GM23248 (cell line): ENCODE results near the gene SLC46A1. TPM values are rescaled to one million over a fixed set of nuclear protein-coding genes. Genes with fewer than 3 reads are reported as not detected.

ENCODE experiments used
- DNase-seq: peaks from one replicate; pipeline ENCODE4 v3.0.0-alpha.2; 2015
- H2AFZ ChIP-seq: fragments of 200-600 bp; sonication (generic); 2 replicates; pipeline ENCODE4 v1.6.1; 2016; ENCODE audit warnings: antibody characterized with exemption
- H3F3A ChIP-seq: fragments of 200-600 bp; sonication (generic); 2 replicates; pipeline ENCODE4 v1.6.1; 2016; ENCODE audit warnings: mild to moderate bottlenecking, antibody characterized with exemption, mixed run types; ENCODE audit not compliant: insufficient read depth
- H3K27ac ChIP-seq: fragments of 200-600 bp; sonication (generic); 2 replicates; pipeline ENCODE4 v1.5.1; 2016; ENCODE audit warnings: mild to moderate bottlenecking
- H3K27me3 ChIP-seq: fragments of 200-600 bp; sonication (generic); replicated peaks from 2 replicates; pipeline ENCODE4 v1.6.1; 2016; ENCODE audit warnings: mild to moderate bottlenecking; ENCODE audit not compliant: insufficient read depth
- H3K36me3 ChIP-seq: fragments of 200-600 bp; sonication (generic); 2 replicates; pipeline ENCODE4 v1.6.1; 2016; ENCODE audit warnings: low read depth, mild to moderate bottlenecking
- H3K4me1 ChIP-seq: fragments of 200-600 bp; sonication (generic); 2 replicates; pipeline ENCODE4 v1.6.1; 2016; ENCODE audit warnings: mild to moderate bottlenecking; ENCODE audit not compliant: insufficient read depth
- H3K4me2 ChIP-seq: fragments of 200-600 bp; sonication (generic); one replicate; pipeline ENCODE4 v1.6.1; 2016; ENCODE audit warnings: mild to moderate bottlenecking; ENCODE audit not compliant: unreplicated experiment
- H3K4me3 ChIP-seq: fragments of 200-600 bp; sonication (generic); 2 replicates; pipeline ENCODE4 v1.5.1; 2016; ENCODE audit warnings: mild to moderate bottlenecking
- H3K79me2 ChIP-seq: fragments of 200-600 bp; sonication (generic); 2 replicates; pipeline ENCODE4 v1.6.1; 2016; ENCODE audit warnings: mild to moderate bottlenecking; ENCODE audit not compliant: insufficient read depth
- H3K9ac ChIP-seq: fragments of 200-600 bp; sonication (generic); 2 replicates; pipeline ENCODE4 v1.6.1; 2016; ENCODE audit warnings: mild to moderate bottlenecking
- H3K9me2 ChIP-seq: fragments of 200-600 bp; sonication (generic); 2 replicates; pipeline ENCODE4 v1.6.1; 2016; ENCODE audit warnings: mixed run types, mild to moderate bottlenecking, moderate library complexity; ENCODE audit not compliant: insufficient read depth
- H3K9me3 ChIP-seq: fragments of 200-600 bp; sonication (generic); one replicate; pipeline ENCODE4 v1.6.1; 2017; ENCODE audit warnings: low read depth
- H4K20me1 ChIP-seq: fragments of 200-600 bp; sonication (generic); 2 replicates; pipeline ENCODE4 v1.6.0; 2016; ENCODE audit not compliant: insufficient read depth
- EZH2 ChIP-seq: fragments of 200-600 bp; sonication (generic); IDR thresholded peaks from 2 replicates; pipeline ENCODE4 v1.6.1; 2018; ENCODE audit warnings: antibody characterized with exemption, mild to moderate bottlenecking; ENCODE audit not compliant: insufficient read depth, poor library complexity, severe bottlenecking
- EZH2phosphoT487 ChIP-seq: fragments of 200-600 bp; sonication (generic); IDR thresholded peaks from 2 replicates; pipeline ENCODE4 v1.6.1; 2018; ENCODE audit warnings: antibody characterized with exemption, moderate library complexity, mild to moderate bottlenecking, low read depth; ENCODE audit not compliant: insufficient read depth
- WGBS, 2 experiments: methylation state at CpG; one replicate each; pipeline ENCODE4 v1.1.6; 2015 to 2017; ENCODE audit warnings: low lambda C conversion rate in 2 of 2, low coverage in 1 of 2; ENCODE audit errors: missing lambda C conversion rate in 2 of 2; 5-methylcytosine and 5-hydroxymethylcytosine counted together
- in situ Hi-C: fragments of 300-500 bp; cut with MboI; formaldehyde crosslinking; loops from 2 replicates; pipeline ENCODE4 v1.15.0; 2020
- polyA plus RNA-seq: library from polyadenylated mRNA; unstranded; fragments of >200 nt; fragmentation: Nextera tagmentation; extraction: Ambion mirVana; gene quantifications from 2 replicates; pipeline ENCODE4 v1.2.1, GENCODE V29; 2016
- total RNA-seq: library from RNA; depleted of rRNA; stranded (reverse); fragments of >200 nt; shearing (Covaris generic); gene quantifications from 2 replicates; pipeline ENCODE4 v1.2.3, GENCODE V29; 2014

The SLC46A1 gene
- total and polyA plus RNA-seq, 2 experiments from 2014 or later: 4.9 to 11.1 TPM

DNA sequence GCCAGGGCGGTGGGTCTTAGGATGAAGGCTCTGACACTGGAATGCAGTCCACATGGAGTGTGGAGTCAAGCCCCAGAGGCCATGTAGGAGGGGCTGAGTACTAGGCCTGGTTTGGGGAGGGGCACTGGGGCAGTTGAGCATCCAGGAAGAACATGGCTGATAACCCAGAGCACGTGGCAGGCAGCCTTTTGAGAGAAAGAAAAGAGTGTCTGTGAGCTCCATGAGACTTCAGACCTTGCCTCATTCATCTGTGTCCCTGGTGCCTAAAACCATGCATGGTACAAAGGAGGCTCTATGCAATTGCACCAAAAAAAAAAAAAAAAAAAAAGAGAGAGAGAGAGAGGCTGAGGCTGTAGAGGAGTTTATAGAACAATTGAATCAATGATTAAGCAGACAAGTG, 14.6 kb downstream of the SLC46A1 start:
- no peak overlapping the region for H2AFZ ChIP-seq
- H3K27me3 ChIP-seq: no peaks in the 10 kb centered on the region
- H3K4me1 ChIP-seq: peaks cover 12% of the 10 kb centered on the region
- no peak overlapping the region for H3K4me3 ChIP-seq
- WGBS, 2 experiments: 62 to 75% methylated on average over 2 of the region's 2 CpGs
- H3K9ac ChIP-seq: no peak overlapping the region
- H3K79me2 ChIP-seq: no peaks in the 10 kb centered on the region
- peaks cover 13% of the 10 kb centered on the region for H3F3A ChIP-seq
- in situ Hi-C loops: no loop called here
- H4K20me1 ChIP-seq: no peaks in the 10 kb centered on the region
- no peaks in the 10 kb centered on the region for H3K9me3 ChIP-seq
- no peak overlapping the region for H3K4me2 ChIP-seq
- no peak for TF ChIP-seq EZH2
- TF ChIP-seq EZH2phosphoT487: no peak
- no peak for DNase-seq
- no peak overlapping the region for H3K27ac ChIP-seq
- H3K36me3 ChIP-seq: peaks cover 8% of the 10 kb centered on the region; the same call in 1 of the 2 replicates
- H3K9me2 ChIP-seq: no peaks in the 10 kb centered on the region

DNA sequence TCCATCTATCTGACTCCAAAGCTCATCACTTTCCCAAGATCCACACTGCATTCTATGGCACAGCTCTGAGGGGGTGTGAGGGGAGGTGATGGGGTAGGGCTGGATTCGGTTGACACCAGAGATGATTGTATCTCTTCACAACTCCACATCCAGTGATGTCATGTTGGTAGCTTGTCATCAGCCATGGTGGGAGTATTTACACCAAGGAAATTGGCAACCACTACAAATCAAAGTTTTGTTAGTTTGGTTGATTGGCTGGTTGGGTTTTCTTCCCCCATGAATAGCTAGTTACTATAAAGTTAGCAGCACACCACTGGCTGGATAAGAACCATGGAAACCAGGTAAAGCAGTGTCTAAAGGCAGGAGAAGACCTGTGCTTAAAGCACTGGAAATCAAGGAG, 15.0 kb downstream of the SLC46A1 start:
- Histone ChIP-seq H3K4me2 (no peak overlapping the region), H3K79me2 (no peaks in the 10 kb centered on the region), H3F3A (peaks cover 13% of the 10 kb centered on the region), H3K9me3 (no peaks in the 10 kb centered on the region), H3K27me3 (no peaks in the 10 kb centered on the region), H3K36me3 (peaks cover 8% of the 10 kb centered on the region; the same call in 1 of the 2 replicates), H3K9ac (no peak overlapping the region), H3K4me1 (peaks cover 12% of the 10 kb centered on the region), H3K4me3 (no peak overlapping the region), H4K20me1 (no peaks in the 10 kb centered on the region), H3K9me2 (no peaks in the 10 kb centered on the region), H3K27ac (no peak overlapping the region), H2AFZ (no peak overlapping the region)
- in situ Hi-C loops: no loop called here
- DNase-seq: no peak
- 100% methylated on average over 1 of the region's 1 CpG for WGBS, 2 experiments
- TF ChIP-seq EZH2phosphoT487: no peak
- TF ChIP-seq EZH2: no peak

DNA sequence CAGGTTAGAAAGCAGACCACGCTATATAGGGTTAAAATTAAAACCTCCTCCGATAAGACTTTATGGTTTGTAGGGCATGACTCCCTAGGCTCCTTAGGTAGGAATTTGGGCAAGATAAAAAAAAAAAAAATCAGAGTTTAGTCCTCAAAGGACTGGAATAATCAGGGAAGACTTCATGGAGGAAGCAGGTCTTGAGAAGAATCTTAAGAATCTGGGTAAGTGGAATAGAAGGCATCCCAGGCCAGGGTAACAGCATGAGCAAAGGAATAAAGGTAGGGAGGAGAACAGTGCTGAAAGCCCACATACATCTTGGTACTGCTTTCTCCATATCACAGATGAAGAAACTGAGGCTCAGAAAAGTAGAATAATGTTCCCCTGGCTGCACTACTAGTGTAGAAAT, 15.4 kb downstream of the SLC46A1 start:
- TF ChIP-seq EZH2 (no peak), EZH2phosphoT487 (no peak)
- Histone ChIP-seq H2AFZ (no peak overlapping the region), H3K4me2 (no peak overlapping the region), H3K79me2 (no peaks in the 10 kb centered on the region), H3K9me2 (no peaks in the 10 kb centered on the region), H3K9ac (no peak overlapping the region), H3K27ac (no peak overlapping the region), H3K27me3 (no peaks in the 10 kb centered on the region), H3K36me3 (peaks cover 8% of the 10 kb centered on the region; the same call in 1 of the 2 replicates), H4K20me1 (no peaks in the 10 kb centered on the region), H3K4me1 (peaks cover 12% of the 10 kb centered on the region), H3K4me3 (no peak overlapping the region), H3K9me3 (no peaks in the 10 kb centered on the region), H3F3A (peaks cover 13% of the 10 kb centered on the region)
- in situ Hi-C loops: no loop called here
- DNase-seq: no peak
- WGBS, 2 experiments: 84 to 98% methylated on average over 2 of the region's 2 CpGs

DNA sequence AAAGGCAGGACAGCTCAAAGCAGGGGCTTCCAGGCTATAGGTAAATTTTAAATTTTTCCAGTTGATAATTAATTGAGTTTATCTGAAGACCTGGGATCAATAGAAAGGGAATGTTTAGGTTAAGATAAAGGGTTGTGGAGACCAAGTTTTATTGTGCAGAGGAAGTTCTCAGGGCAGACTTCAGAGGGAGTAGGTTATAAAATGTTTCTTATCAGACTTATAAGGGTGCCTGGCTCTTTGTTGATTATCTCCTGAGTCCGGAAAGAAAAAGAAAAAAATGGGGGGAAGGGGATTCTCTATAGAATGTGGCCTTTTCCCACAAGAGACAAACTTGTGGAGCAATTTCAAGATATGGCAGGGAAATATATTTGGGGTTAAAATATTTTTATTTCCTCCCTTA, 15.9 kb downstream of the SLC46A1 start:
- no peak overlapping the region for H3K4me2 ChIP-seq
- no peak overlapping the region for H3K4me3 ChIP-seq
- H3K9ac ChIP-seq: no peak overlapping the region
- no peaks in the 10 kb centered on the region for H3K27me3 ChIP-seq
- DNase-seq: no peak
- TF ChIP-seq EZH2phosphoT487 (no peak), EZH2 (no peak)
- H3K27ac ChIP-seq: no peak overlapping the region
- peaks cover 10% of the 10 kb centered on the region for H3K4me1 ChIP-seq
- H3K79me2 ChIP-seq: no peaks in the 10 kb centered on the region
- peaks cover 8% of the 10 kb centered on the region; the same call in 1 of the 2 replicates for H3K36me3 ChIP-seq
- H3K9me2 ChIP-seq: no peaks in the 10 kb centered on the region
- H3F3A ChIP-seq: peaks cover 13% of the 10 kb centered on the region
- no peaks in the 10 kb centered on the region for H4K20me1 ChIP-seq
- H2AFZ ChIP-seq: no peak overlapping the region
- WGBS, 2 experiments: 90 to 100% methylated on average over 1 of the region's 1 CpG
- in situ Hi-C loops: no loop called here
- no peaks in the 10 kb centered on the region for H3K9me3 ChIP-seq

DNA sequence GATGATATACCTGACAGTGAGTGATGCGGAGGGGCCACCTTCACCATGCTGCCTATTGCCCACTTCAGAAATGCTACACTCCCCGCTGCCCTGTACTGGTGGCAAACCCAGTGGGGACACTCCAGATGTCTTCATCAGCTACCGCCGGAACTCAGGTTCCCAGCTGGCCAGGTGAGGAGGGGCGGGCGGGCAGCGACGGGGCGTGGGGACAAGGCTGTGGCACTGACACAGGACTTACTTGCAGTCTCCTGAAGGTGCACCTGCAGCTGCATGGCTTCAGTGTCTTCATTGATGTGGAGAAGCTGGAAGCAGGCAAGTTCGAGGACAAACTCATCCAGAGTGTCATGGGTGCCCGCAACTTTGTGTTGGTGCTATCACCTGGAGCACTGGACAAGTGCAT, 17.9 kb downstream of the SLC46A1 start:
- in situ Hi-C loops: no loop called here
- Histone ChIP-seq H3K27ac (no peak overlapping the region), H3F3A (no peaks in the 10 kb centered on the region), H4K20me1 (no peaks in the 10 kb centered on the region), H3K27me3 (no peaks in the 10 kb centered on the region), H3K9me3 (no peaks in the 10 kb centered on the region), H3K4me3 (no peak overlapping the region), H3K9ac (no peak overlapping the region), H3K4me1 (no peaks in the 10 kb centered on the region), H3K9me2 (no peaks in the 10 kb centered on the region), H2AFZ (no peak overlapping the region), H3K79me2 (no peaks in the 10 kb centered on the region), H3K36me3 (peaks cover 8% of the 10 kb centered on the region; the same call in 1 of the 2 replicates), H3K4me2 (no peak overlapping the region)
- TF ChIP-seq EZH2 (no peak), EZH2phosphoT487 (no peak)
- no peak for DNase-seq
- WGBS, 2 experiments: 94% methylated on average over 8 to 11 of the region's 11 CpGs
